GM12878 (cell line): ENCODE measurements around the gene TRIM38.

Experiments
- FOXM1 ChIP-seq: IDR thresholded peaks from 2 replicates; pipeline ENCODE4 v1.6.1; 2012; ENCODE audit warnings: low read depth, mild to moderate bottlenecking, inconsistent platforms, low read length, moderate library complexity
- JUNB ChIP-seq: IDR thresholded peaks from 2 replicates; pipeline ENCODE4 v1.6.1; 2016; ENCODE audit warnings: antibody characterized with exemption, mild to moderate bottlenecking
- MTA3 ChIP-seq: IDR thresholded peaks from 2 replicates; pipeline ENCODE4 v1.6.1; 2012; ENCODE audit warnings: low read length, inconsistent platforms, borderline replicate concordance
- NFXL1 ChIP-seq: fragments of 450-650 bp; IDR thresholded peaks from 2 replicates; pipeline ENCODE4 v1.6.1; 2017; ENCODE audit warnings: antibody characterized with exemption, mild to moderate bottlenecking, borderline replicate concordance
- RCOR1 ChIP-seq: conservative IDR thresholded peaks from 2 replicates; pipeline ENCODE4 v1.6.1; 2012; ENCODE audit warnings: low read depth, low read length, improper control_type of control experiment
- TBL1XR1 ChIP-seq: IDR thresholded peaks from 2 replicates; pipeline ENCODE4 v1.6.1; 2012; ENCODE audit warnings: low read depth, low read length, improper control_type of control experiment
- USF2 ChIP-seq: IDR thresholded peaks from 2 replicates; pipeline ENCODE4 v1.6.1; 2011; ENCODE audit warnings: low read depth, low read length, improper control_type of control experiment, borderline replicate concordance
- ZBED1 ChIP-seq: IDR thresholded peaks from 2 replicates; pipeline ENCODE4 v1.6.1; 2016; ENCODE audit warnings: borderline replicate concordance
- TF ChIP-seq, protein P1 (sequence below): fragments of 450-650 bp; IDR thresholded peaks from 2 replicates; pipeline ENCODE4 v1.6.1; 2016; ENCODE audit warnings: mild to moderate bottlenecking, moderate library complexity, borderline replicate concordance
- TF ChIP-seq, protein P2 (sequence below): fragments of 450-650 bp; formaldehyde crosslinking; IDR thresholded peaks from 2 replicates; pipeline ENCODE4 v1.4.0; 2020; ENCODE audit warnings: mild to moderate bottlenecking, moderate library complexity

- TF ChIP-seq MTA3 (no peak), TBL1XR1 (no peak), ZBED1 (no peak), FOXM1 (no peak), RCOR1 (no peak), USF2 (no peak), NFXL1 (no peak), JUNB (no peak)
- TF ChIP-seq, protein P1, sequence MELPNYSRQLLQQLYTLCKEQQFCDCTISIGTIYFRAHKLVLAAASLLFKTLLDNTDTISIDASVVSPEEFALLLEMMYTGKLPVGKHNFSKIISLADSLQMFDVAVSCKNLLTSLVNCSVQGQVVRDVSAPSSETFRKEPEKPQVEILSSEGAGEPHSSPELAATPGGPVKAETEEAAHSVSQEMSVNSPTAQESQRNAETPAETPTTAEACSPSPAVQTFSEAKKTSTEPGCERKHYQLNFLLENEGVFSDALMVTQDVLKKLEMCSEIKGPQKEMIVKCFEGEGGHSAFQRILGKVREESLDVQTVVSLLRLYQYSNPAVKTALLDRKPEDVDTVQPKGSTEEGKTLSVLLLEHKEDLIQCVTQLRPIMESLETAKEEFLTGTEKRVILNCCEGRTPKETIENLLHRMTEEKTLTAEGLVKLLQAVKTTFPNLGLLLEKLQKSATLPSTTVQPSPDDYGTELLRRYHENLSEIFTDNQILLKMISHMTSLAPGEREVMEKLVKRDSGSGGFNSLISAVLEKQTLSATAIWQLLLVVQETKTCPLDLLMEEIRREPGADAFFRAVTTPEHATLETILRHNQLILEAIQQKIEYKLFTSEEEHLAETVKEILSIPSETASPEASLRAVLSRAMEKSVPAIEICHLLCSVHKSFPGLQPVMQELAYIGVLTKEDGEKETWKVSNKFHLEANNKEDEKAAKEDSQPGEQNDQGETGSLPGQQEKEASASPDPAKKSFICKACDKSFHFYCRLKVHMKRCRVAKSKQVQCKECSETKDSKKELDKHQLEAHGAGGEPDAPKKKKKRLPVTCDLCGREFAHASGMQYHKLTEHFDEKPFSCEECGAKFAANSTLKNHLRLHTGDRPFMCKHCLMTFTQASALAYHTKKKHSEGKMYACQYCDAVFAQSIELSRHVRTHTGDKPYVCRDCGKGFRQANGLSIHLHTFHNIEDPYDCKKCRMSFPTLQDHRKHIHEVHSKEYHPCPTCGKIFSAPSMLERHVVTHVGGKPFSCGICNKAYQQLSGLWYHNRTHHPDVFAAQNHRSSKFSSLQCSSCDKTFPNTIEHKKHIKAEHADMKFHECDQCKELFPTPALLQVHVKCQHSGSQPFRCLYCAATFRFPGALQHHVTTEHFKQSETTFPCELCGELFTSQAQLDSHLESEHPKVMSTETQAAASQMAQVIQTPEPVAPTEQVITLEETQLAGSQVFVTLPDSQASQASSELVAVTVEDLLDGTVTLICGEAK = no peak
- TF ChIP-seq, protein P2, sequence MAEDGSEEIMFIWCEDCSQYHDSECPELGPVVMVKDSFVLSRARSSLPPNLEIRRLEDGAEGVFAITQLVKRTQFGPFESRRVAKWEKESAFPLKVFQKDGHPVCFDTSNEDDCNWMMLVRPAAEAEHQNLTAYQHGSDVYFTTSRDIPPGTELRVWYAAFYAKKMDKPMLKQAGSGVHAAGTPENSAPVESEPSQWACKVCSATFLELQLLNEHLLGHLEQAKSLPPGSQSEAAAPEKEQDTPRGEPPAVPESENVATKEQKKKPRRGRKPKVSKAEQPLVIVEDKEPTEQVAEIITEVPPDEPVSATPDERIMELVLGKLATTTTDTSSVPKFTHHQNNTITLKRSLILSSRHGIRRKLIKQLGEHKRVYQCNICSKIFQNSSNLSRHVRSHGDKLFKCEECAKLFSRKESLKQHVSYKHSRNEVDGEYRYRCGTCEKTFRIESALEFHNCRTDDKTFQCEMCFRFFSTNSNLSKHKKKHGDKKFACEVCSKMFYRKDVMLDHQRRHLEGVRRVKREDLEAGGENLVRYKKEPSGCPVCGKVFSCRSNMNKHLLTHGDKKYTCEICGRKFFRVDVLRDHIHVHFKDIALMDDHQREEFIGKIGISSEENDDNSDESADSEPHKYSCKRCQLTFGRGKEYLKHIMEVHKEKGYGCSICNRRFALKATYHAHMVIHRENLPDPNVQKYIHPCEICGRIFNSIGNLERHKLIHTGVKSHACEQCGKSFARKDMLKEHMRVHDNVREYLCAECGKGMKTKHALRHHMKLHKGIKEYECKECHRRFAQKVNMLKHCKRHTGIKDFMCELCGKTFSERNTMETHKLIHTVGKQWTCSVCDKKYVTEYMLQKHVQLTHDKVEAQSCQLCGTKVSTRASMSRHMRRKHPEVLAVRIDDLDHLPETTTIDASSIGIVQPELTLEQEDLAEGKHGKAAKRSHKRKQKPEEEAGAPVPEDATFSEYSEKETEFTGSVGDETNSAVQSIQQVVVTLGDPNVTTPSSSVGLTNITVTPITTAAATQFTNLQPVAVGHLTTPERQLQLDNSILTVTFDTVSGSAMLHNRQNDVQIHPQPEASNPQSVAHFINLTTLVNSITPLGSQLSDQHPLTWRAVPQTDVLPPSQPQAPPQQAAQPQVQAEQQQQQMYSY = peak; percentile 98
Observed at GRCh38 chr6:26031151-26031594, 68.6 kb downstream of the TRIM38 start.
